HepG2 (cell line): ENCODE results near the gene UQCRC2. TPM values are rescaled to one million over a fixed set of nuclear protein-coding genes. Genes with fewer than 3 reads are reported as not detected.

Experiments
- ATAC-seq: fragments of 200-7000 bp; cut with Tn5 transposase; 3 replicates; pipeline ENCODE4 v1.9.1; 2020; ENCODE audit warnings: mild to moderate bottlenecking, moderate library complexity
- BruUV-seq: library from RNA; stranded (reverse); fragments of 400-500 nt; replicated peaks from 2 replicates; lab custom pipeline; 2021; lab: Mats Ljungman, UMichigan
- CTCF ChIA-PET: fragments of 300-600 bp; formaldehyde crosslinking; extraction: SDS; loops from one replicate; lab custom pipeline; 2021; ENCODE audit warnings: low total read pairs, inconsistent platforms, low intra/inter-chr PET ratio; lab: Yijun Ruan, JAX
- POLR2A ChIA-PET: fragments of 350-600 bp; sonication (Branson Sonifier 250); formaldehyde crosslinking; loops from one replicate; lab custom pipeline; 2020; ENCODE audit warnings: antibody characterized with exemption, inconsistent platforms; lab: Yijun Ruan, JAX
- DNase-seq: peaks from one replicate; pipeline ENCODE4 v3.0.0-alpha.2; 2015; ENCODE audit warnings: low spot score
- FAIRE-seq: peaks from 3 replicates; lab custom pipeline; 2011; peaks lifted over from hg19 to GRCh38; lab: Jason Lieb, UNC
- H2AFZ ChIP-seq: one replicate; pipeline ENCODE4 v1.6.1; 2011; ENCODE audit warnings: low read length, inconsistent platforms
- H3K27ac ChIP-seq: fragments of 300-600 bp; 3 replicates; pipeline ENCODE4 v1.8.0; 2011; ENCODE audit warnings: mixed run types, mild to moderate bottlenecking, mixed read lengths, low read length, inconsistent platforms; ENCODE audit not compliant: insufficient read depth; ENCODE audit errors: extremely low read length
- H3K27me3 ChIP-seq, 2 experiments: fragments of 200-600 bp in 1 of 2; 2 replicates in 1 of 2; 3 replicates in 1 of 2; pipeline versions ENCODE4 v1.6.0 to v1.8.0; 2011; ENCODE audit warnings: low read length in 2 of 2, mild to moderate bottlenecking in 2 of 2, moderate library complexity in 2 of 2, inconsistent platforms in 1 of 2; ENCODE audit not compliant: insufficient read depth in 2 of 2, control insufficient read depth in 1 of 2
- H3K36me3 ChIP-seq, 2 experiments: fragments of 200-600 bp in 1 of 2; replicated peaks in 1 of 2; 2 replicates in 1 of 2; 3 replicates in 1 of 2; pipeline versions ENCODE4 v1.5.1 to v1.8.0; 2011; ENCODE audit warnings: low read length in 2 of 2, inconsistent platforms in 1 of 2; ENCODE audit not compliant: insufficient read depth in 2 of 2, control insufficient read depth in 1 of 2
- H3K4me1 ChIP-seq: 2 replicates; pipeline ENCODE4 v1.5.1; 2012; ENCODE audit warnings: low read length, inconsistent platforms; ENCODE audit not compliant: insufficient read depth
- H3K4me2 ChIP-seq: 2 replicates; pipeline ENCODE4 v1.6.0; 2011; ENCODE audit warnings: low read depth, low read length, inconsistent platforms
- H3K4me3 ChIP-seq, 3 experiments: fragments of 200-600 bp in 1 of 3; sonication (generic), shearing (Covaris generic) in 1 of 3; replicated peaks in 1 of 3; 2 replicates each; pipeline ENCODE4 v1.5.1; 2011 to 2016; ENCODE audit warnings: low read length in 3 of 3, inconsistent platforms in 2 of 3, low read depth in 2 of 3, mild to moderate bottlenecking in 2 of 3, control low read depth in 1 of 3, mixed read lengths in 1 of 3; ENCODE audit not compliant: insufficient read depth in 1 of 3
- H3K79me2 ChIP-seq: one replicate; pipeline ENCODE4 v1.6.1; 2011; ENCODE audit warnings: low read length, inconsistent platforms; ENCODE audit not compliant: insufficient read depth
- H3K9ac ChIP-seq: 2 replicates; pipeline ENCODE4 v1.6.0; 2011; ENCODE audit warnings: mild to moderate bottlenecking, low read depth, low read length, inconsistent platforms; ENCODE audit not compliant: insufficient read depth
- H3K9me3 ChIP-seq: 2 replicates; pipeline ENCODE4 v1.5.1; 2012; ENCODE audit warnings: mild to moderate bottlenecking, low read length
- H4K20me1 ChIP-seq: 2 replicates; pipeline ENCODE4 v1.6.0; 2011; ENCODE audit warnings: inconsistent platforms, mild to moderate bottlenecking, low read length, moderate library complexity; ENCODE audit not compliant: insufficient read depth
- CBX2 ChIP-seq, 2 experiments: fragments of 200-600 bp in 1 of 2; sonication (generic); formaldehyde crosslinking in 1 of 2; IDR thresholded peaks; 2 replicates each; pipeline versions ENCODE4 v1.7.0 to v1.8.1; 2018 to 2022; ENCODE audit warnings: low read depth in 2 of 2, low read length in 1 of 2, mild to moderate bottlenecking in 1 of 2, missing genetic modification reagents in 1 of 2
- FOSL2 ChIP-seq: sonication (generic); formaldehyde crosslinking; IDR thresholded peaks from 2 replicates; pipeline ENCODE4 v1.4.0; 2020; ENCODE audit warnings: missing genetic modification reagents
- KLF16 ChIP-seq, 2 experiments: sonication (generic) in 1 of 2; formaldehyde crosslinking in 1 of 2; IDR thresholded peaks; 2 replicates each; pipeline versions ENCODE4 v1.6.1 to v1.8.0; 2016 to 2023; ENCODE audit warnings: missing genetic modification reagents in 2 of 2, missing compliant biosample characterization in 1 of 2
- ZBED4 ChIP-seq: sonication (generic); formaldehyde crosslinking; IDR thresholded peaks from 2 replicates; pipeline ENCODE4 v1.4.0; 2020; ENCODE audit warnings: missing genetic modification reagents, borderline replicate concordance
- ZNF34 ChIP-seq: sonication (generic); formaldehyde crosslinking; IDR thresholded peaks from 2 replicates; pipeline ENCODE4 v1.4.0; 2020; ENCODE audit warnings: mild to moderate bottlenecking, missing genetic modification reagents, borderline replicate concordance
- WGBS: methylation state at CpG from one replicate; pipeline ENCODE4 v1.1.6; 2017; ENCODE audit warnings: low lambda C conversion rate; 5-methylcytosine and 5-hydroxymethylcytosine counted together
- in situ Hi-C: cut with HindIII; loops from 2 replicates; pipeline ENCODE4 v1.10.0; 2017; ENCODE audit warnings: low pct_unique_long_range_greater_than_20kb; ENCODE audit not compliant: extremely low pct_ligation_motif_present
- intact Hi-C: fragments of 100-400 bp; cut with micrococcal nuclease; formaldehyde crosslinking; loops from one replicate; pipeline ENCODE4 v1.10.0; 2022; ENCODE audit not compliant: unreplicated experiment
- polyA plus RNA-seq, 8 experiments: library from polyadenylated mRNA; depleted of rRNA in 3 of 8; stranded (reverse) in 7 of 8; unstranded in 1 of 8; fragments of >200 nt; fragmentation: Illumina TruSeq in 4 of 8; extraction: Trizol in 4 of 8; gene quantifications; 2 replicates each; pipeline versions ENCODE4 v1.2.1 to v1.2.3, GENCODE V29; 2011 to 2016; ENCODE audit warnings: low read depth in 4 of 8, missing spikeins in 1 of 8, mixed read lengths in 1 of 8; ENCODE audit not compliant: insufficient read depth in 1 of 8
- total RNA-seq, 5 experiments: library from RNA; depleted of rRNA; stranded (reverse); fragments of >200 nt; fragmentation: Illumina TruSeq; extraction: Trizol; gene quantifications; 2 replicates each; pipeline ENCODE4 v1.2.3, GENCODE V29; 2016; ENCODE audit warnings: low read depth in 1 of 5

Gene UQCRC2
- total and polyA plus RNA-seq, 2 of the 13 experiments (the other 11 are each of a cell fraction or from before 2014, with no cell fraction given): 442 to 536 TPM

GRCh38 chr16:22013486-22013885, 60.3 kb downstream of the UQCRC2 start:
- no peaks in the 10 kb centered on the region; a peak in 1 of 5 replicates for H3K27me3 ChIP-seq
- CTCF ChIA-PET: no interaction called here
- POLR2A ChIA-PET: no interaction called here
- H3K36me3 ChIP-seq: no peaks in the 10 kb centered on the region
- BruUV-seq: no TSS peak
- WGBS: 95% methylated on average over 4 of the region's 4 CpGs
- no peak overlapping the region for H3K9ac ChIP-seq
- no peak overlapping the region for H3K27ac ChIP-seq
- H3K9me3 ChIP-seq: no peaks in the 10 kb centered on the region
- ATAC-seq: no peak
- H3K4me3 ChIP-seq: no peak overlapping the region
- no peak for FAIRE-seq
- H4K20me1 ChIP-seq: 0 out of 2 replicates have a peak, but pooled peaks cover 6% of the 10 kb centered on the region
- DNase-seq: no peak
- intact Hi-C loops (no loop called here), in situ Hi-C loops (no loop called here)
- H2AFZ ChIP-seq: no peak overlapping the region
- H3K4me2 ChIP-seq: no peak overlapping the region
- H3K79me2 ChIP-seq: peaks cover 94% of the 10 kb centered on the region
- TF ChIP-seq KLF16 (CRISPR knock-in tag; IDR thresholded peaks at IDR 0.05) (no peak), FOSL2 (CRISPR knock-in tag) (no peak), ZNF34 (CRISPR knock-in tag) (no peak), ZBED4 (CRISPR knock-in tag) (no peak), CBX2 (IDR thresholded peaks at IDR 0.05; ENCODE audit: low read depth, low read length) (no peak), CBX2 (CRISPR knock-in tag; IDR thresholded peaks at IDR 0.05; ENCODE audit: low read depth) (no peak)
- peaks cover 60% of the 10 kb centered on the region for H3K4me1 ChIP-seq
